HG03139 (cell line): Measurements from ENCODE around the gene TP53AIP1.

Source experiments
- ATAC-seq: cut with Tn5 transposase; IDR thresholded peaks from one replicate; pipeline ENCODE4 v1.9.1; 2021; ENCODE audit not compliant: unreplicated experiment

TP53AIP1 gene

GRCh38 chr11:128891913-128892398 lies 50.7 kb downstream of the TP53AIP1 start:
- no peak for ATAC-seq

GRCh38 chr11:128890543-128891368 lies 51.9 kb downstream of the TP53AIP1 start, which contains the start of gene KCNJ5:
TSS of gene KCNJ5 (plus strand) at chr11:128891356. CDS start at chr11:128911274, 19,918 bp downstream.
- no peak for ATAC-seq

- ATAC-seq = no peak
Observed at GRCh38 chr11:128890216-128890542, 52.5 kb downstream of the TP53AIP1 start.

- ATAC-seq = no peak
Observed at GRCh38 chr11:128889657-128890213, 52.9 kb downstream of the TP53AIP1 start.

- ATAC-seq = no peak
Observed at GRCh38 chr11:128888034-128888985, 54.4 kb downstream of the TP53AIP1 start.

- ATAC-seq = no peak
Observed at GRCh38 chr11:128886406-128887124, 56.1 kb downstream of the TP53AIP1 start.
